Effector CD4-positive, alpha-beta T cell (primary cell): ENCODE measurements around the gene IFNGR2.
"Not testable (repeated sequence)": the region's sequence is repeated elsewhere in the genome, so short reads cannot be mapped to it uniquely, and the experiment has no call there.

Source experiments
- DNase-seq: peaks from one replicate; pipeline ENCODE4 v3.0.0-alpha.2; 2020

IFNGR2 gene

GRCh38 chr21:33403786-33404585, 773 bp downstream of the IFNGR2 start:
- peak; percentile 16 for DNase-seq

GRCh38 chr21:33406493-33406892, 3.3 kb downstream of the IFNGR2 start:
- no peak for DNase-seq

- DNase-seq: no peak
These were observed 8.8 kb downstream of the IFNGR2 start for GRCh38 chr21:33411949-33412430.

- DNase-seq: not testable (repeated sequence)
These were observed 9.2 kb downstream of the IFNGR2 start for GRCh38 chr21:33412439-33412831.

GRCh38 chr21:33412832-33413519, 9.8 kb downstream of the IFNGR2 start:
- no peak for DNase-seq

GRCh38 chr21:33414068-33414467, 10.9 kb downstream of the IFNGR2 start:
- no peak for DNase-seq

- no peak for DNase-seq
These were observed 11.7 kb downstream of the IFNGR2 start for GRCh38 chr21:33414926-33415325.

- DNase-seq: no peak
These were observed 15.5 kb downstream of the IFNGR2 start for GRCh38 chr21:33418691-33419090.

- no peak for DNase-seq
These were observed 16.4 kb downstream of the IFNGR2 start for GRCh38 chr21:33419538-33420123.

GRCh38 chr21:33421713-33422393, 18.6 kb downstream of the IFNGR2 start:
- DNase-seq: no peak

GRCh38 chr21:33424214-33424613, 21.0 kb downstream of the IFNGR2 start:
- no peak for DNase-seq

GRCh38 chr21:33425825-33426224, 22.6 kb downstream of the IFNGR2 start:
- DNase-seq: no peak

- no peak for DNase-seq
These were observed 23.8 kb downstream of the IFNGR2 start for GRCh38 chr21:33427051-33427450.

GRCh38 chr21:33428669-33429068, 25.5 kb downstream of the IFNGR2 start:
- DNase-seq: no peak

GRCh38 chr21:33430858-33431257, 27.6 kb downstream of the IFNGR2 start:
- no peak for DNase-seq

GRCh38 chr21:33432496-33432895, 29.3 kb downstream of the IFNGR2 start:
- no peak for DNase-seq

GRCh38 chr21:33433001-33433400, 29.8 kb downstream of the IFNGR2 start:
- no peak for DNase-seq

GRCh38 chr21:33433425-33434114, 30.4 kb downstream of the IFNGR2 start:
- no peak for DNase-seq

GRCh38 chr21:33434770-33435360, 31.7 kb downstream of the IFNGR2 start:
- no peak for DNase-seq

GRCh38 chr21:33437140-33437539, 33.9 kb downstream of the IFNGR2 start:
- no peak for DNase-seq

GRCh38 chr21:33441489-33442477, 38.6 kb downstream of the IFNGR2 start:
- no peak for DNase-seq
